ENCODE results near the gene DPP10.

GRCh38 chr2:114787486-114787885, 345.0 kb downstream of the DPP10 start:
- TF ChIP-seq CTCF (IDR thresholded peaks at IDR 0.05): no peak
- TF ChIP-seq POLR2A (IDR thresholded peaks at IDR 0.05): no peak
